Measurements from ENCODE around the gene EIF2D.

Gene EIF2D

DNA sequence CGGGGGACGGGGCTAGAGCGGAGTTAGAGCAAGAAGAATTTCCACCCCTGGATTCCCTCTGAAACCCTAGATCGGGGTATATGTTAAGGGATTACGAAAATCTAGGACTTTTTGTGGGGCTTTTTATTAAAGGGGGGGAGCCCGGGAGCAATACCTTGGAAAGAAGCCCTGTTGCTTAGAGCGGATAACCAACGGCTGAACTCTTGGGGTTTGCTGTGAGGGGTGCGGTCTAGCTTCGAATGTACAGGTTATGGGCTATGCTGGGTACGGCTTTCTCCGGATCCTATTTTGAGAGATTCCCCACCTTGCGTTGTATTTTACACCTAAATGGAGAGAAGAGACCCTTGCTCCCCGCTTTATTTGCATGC lies 23.7 kb upstream of the EIF2D start:
- Histone ChIP-seq H4K20me1 (ENCODE audit: insufficient read depth, low read length) (no peaks in the 10 kb centered on the region), H2AFZ (ENCODE audit: low read depth, low read length) (peak overlapping the region; percentile 94), H3K36me3 (ENCODE audit: insufficient read depth, low read length) (no peaks in the 10 kb centered on the region), H3K4me2 (ENCODE audit: insufficient read depth, low read length) (peak overlapping the region; percentile 98), H3K4me1 (ENCODE audit: insufficient read depth, low read length) (peaks cover 37% of the 10 kb centered on the region), H3K27me3 (ENCODE audit: insufficient read depth, low read length, poor library complexity) (no peaks in the 10 kb centered on the region), H3K9ac (ENCODE audit: low read depth, low read length) (peak overlapping the region; percentile 58), H3K4me3 (ENCODE audit: low read depth in 1 of 2, low read length in 2 of 2) (peak overlapping the region; percentile 91 to 98; a peak in 3 of 4 replicates), H3K9me3 (ENCODE audit: insufficient read depth, low read length, severe bottlenecking) (no peaks in the 10 kb centered on the region), H3K79me2 (ENCODE audit: insufficient read depth, low read length) (no peaks in the 10 kb centered on the region), H3K27ac (ENCODE audit: low read length) (0 out of 2 replicates have a peak overlapping the region, but pooled peaks have one; percentile 63)
- DNase-seq (no peak), ATAC-seq (ENCODE audit: insufficient read depth, low read depth) (no peak)
- no peak for TF ChIP-seq EZH2 (IDR thresholded peaks at IDR 0.05; ENCODE audit: borderline replicate concordance, low read depth, low read length, severe bottlenecking)
- TF ChIP-seq, protein P1, sequence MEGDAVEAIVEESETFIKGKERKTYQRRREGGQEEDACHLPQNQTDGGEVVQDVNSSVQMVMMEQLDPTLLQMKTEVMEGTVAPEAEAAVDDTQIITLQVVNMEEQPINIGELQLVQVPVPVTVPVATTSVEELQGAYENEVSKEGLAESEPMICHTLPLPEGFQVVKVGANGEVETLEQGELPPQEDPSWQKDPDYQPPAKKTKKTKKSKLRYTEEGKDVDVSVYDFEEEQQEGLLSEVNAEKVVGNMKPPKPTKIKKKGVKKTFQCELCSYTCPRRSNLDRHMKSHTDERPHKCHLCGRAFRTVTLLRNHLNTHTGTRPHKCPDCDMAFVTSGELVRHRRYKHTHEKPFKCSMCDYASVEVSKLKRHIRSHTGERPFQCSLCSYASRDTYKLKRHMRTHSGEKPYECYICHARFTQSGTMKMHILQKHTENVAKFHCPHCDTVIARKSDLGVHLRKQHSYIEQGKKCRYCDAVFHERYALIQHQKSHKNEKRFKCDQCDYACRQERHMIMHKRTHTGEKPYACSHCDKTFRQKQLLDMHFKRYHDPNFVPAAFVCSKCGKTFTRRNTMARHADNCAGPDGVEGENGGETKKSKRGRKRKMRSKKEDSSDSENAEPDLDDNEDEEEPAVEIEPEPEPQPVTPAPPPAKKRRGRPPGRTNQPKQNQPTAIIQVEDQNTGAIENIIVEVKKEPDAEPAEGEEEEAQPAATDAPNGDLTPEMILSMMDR (IDR thresholded peaks at IDR 0.05; ENCODE audit: borderline replicate concordance, extremely low read depth, low read length, poor library complexity, severe bottlenecking) = no peak

DNA sequence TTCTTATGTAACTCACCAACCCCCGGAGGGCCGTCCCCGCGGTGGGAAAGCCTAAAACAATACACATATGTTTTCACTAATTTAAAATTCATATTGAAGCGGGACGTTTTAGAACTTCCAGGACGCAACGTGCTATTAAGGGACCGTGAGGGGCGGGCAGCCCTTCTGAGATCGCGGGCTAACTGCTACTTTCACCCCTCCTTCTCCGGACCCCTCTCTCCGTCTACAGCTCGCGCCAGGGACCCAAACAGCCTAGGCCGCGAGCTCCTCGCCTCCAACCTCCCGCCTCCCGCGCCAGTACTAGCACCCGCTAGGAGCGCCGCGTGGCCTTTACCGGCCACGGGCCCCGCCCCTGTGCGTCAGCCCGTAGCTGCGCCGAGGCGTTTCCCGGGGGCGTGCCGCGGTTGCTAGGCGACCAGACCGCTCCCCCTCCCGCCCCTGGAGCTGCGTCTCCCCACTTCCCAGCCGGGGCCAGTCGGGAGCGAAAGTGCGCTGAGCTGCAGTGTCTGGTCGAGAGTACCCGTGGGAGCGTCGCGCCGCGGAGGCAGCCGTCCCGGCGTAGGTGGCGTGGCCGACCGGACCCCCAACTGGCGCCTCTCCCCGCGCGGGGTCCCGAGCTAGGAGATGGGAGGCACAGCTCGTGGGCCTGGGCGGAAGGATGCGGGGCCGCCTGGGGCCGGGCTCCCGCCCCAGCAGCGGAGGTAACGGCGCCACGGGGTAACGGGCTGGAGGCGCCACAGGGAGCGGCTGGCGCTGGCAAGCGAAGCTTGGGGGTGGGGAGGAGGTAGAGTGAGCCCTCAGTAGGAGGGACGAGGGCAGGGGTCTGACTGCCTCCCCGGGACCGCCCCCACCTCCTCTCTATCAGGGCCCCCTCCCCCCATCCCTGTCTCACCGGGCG lies 23.1 kb upstream of the EIF2D start, which contains the start of gene DYRK3:
Gene DYRK3 (plus strand): TSS at position 457 of the 898 bp plus-strand sequence. CDS start 168 bp downstream, at position 625.
- Histone ChIP-seq H3K36me3 (ENCODE audit: insufficient read depth, low read length) (no peaks in the 10 kb centered on the region), H3K4me1 (ENCODE audit: insufficient read depth, low read length) (peaks cover 37% of the 10 kb centered on the region), H3K79me2 (ENCODE audit: insufficient read depth, low read length) (no peaks in the 10 kb centered on the region), H3K27ac (ENCODE audit: low read length) (peak within 1 kb of the TSS; percentile 72), H4K20me1 (ENCODE audit: insufficient read depth, low read length) (no peaks in the 10 kb centered on the region), H3K4me3 (ENCODE audit: low read depth in 1 of 2, low read length in 2 of 2) (peak within 1 kb of the TSS; percentile 91 to 98; a peak in 3 of 4 replicates), H3K27me3 (ENCODE audit: insufficient read depth, low read length, poor library complexity) (no peaks in the 10 kb centered on the region), H3K9ac (ENCODE audit: low read depth, low read length) (peak within 1 kb of the TSS; percentile 58), H2AFZ (ENCODE audit: low read depth, low read length) (peak within 1 kb of the TSS; percentile 94), H3K9me3 (ENCODE audit: insufficient read depth, low read length, severe bottlenecking) (no peaks in the 10 kb centered on the region), H3K4me2 (ENCODE audit: insufficient read depth, low read length) (peak within 1 kb of the TSS; percentile 98)
- TF ChIP-seq, protein P1 (IDR thresholded peaks at IDR 0.05; ENCODE audit: borderline replicate concordance, extremely low read depth, low read length, poor library complexity, severe bottlenecking) = peak; percentile 14
- no peak for TF ChIP-seq EZH2 (IDR thresholded peaks at IDR 0.05; ENCODE audit: borderline replicate concordance, low read depth, low read length, severe bottlenecking)
- peak; percentile 94 for DNase-seq
- ATAC-seq (ENCODE audit: insufficient read depth, low read depth) = peak; percentile 91

DNA sequence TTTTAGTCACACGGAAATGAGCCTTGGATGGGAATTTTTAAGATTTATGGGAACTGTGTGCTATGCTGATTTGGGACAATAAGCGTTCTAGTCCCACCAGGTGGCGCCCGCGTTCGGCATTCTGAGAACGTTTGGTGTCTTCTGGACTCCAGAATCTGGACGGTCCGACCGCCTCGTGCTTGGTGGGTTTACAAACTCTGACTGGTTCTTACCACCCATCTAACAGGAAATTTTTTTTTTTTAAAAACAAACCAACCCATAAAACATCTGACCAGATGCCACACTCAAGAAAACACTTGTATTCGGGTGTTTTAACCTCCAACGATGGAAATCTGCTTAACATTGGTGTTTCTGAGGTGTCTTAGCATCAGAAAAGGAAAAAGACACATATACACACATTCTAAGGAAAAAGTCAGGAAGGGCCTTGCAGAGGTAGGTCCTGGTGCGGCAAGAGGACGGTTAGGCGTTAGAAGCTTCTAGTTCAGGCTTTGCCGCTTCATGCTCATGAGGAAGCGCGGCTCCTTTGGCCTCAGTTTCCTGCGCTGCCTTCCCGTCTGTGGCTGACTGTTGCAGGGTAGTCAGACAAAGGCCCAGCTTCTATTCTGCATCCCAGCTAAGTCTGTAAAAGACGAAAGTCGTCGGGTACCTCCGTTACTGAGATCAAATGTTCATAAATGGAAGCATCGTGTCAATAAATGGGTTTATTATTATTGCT lies 22.3 kb upstream of the EIF2D start:
- DNase-seq (peak; percentile 77), ATAC-seq (ENCODE audit: insufficient read depth, low read depth) (no peak)
- H3K27ac ChIP-seq (ENCODE audit: low read length) = peak overlapping the region; percentile 72
- no peak for TF ChIP-seq EZH2 (IDR thresholded peaks at IDR 0.05; ENCODE audit: borderline replicate concordance, low read depth, low read length, severe bottlenecking)
- TF ChIP-seq, protein P1 (IDR thresholded peaks at IDR 0.05; ENCODE audit: borderline replicate concordance, extremely low read depth, low read length, poor library complexity, severe bottlenecking) = peak; percentile 90
- peak overlapping the region; percentile 58 for H3K9ac ChIP-seq (ENCODE audit: low read depth, low read length)
- H3K4me1 ChIP-seq (ENCODE audit: insufficient read depth, low read length) = peaks cover 37% of the 10 kb centered on the region
- no peaks in the 10 kb centered on the region for H3K36me3 ChIP-seq (ENCODE audit: insufficient read depth, low read length)
- H3K4me2 ChIP-seq (ENCODE audit: insufficient read depth, low read length) = peak overlapping the region; percentile 98
- H3K27me3 ChIP-seq (ENCODE audit: insufficient read depth, low read length, poor library complexity) = no peaks in the 10 kb centered on the region
- no peaks in the 10 kb centered on the region for H4K20me1 ChIP-seq (ENCODE audit: insufficient read depth, low read length)
- peak overlapping the region; percentile 94 for H2AFZ ChIP-seq (ENCODE audit: low read depth, low read length)
- H3K79me2 ChIP-seq (ENCODE audit: insufficient read depth, low read length) = no peaks in the 10 kb centered on the region
- H3K4me3 ChIP-seq (ENCODE audit: low read depth in 1 of 2, low read length in 2 of 2) = peak overlapping the region; percentile 91 to 98; a peak in 3 of 4 replicates
- H3K9me3 ChIP-seq (ENCODE audit: insufficient read depth, low read length, severe bottlenecking) = no peaks in the 10 kb centered on the region

All from DND-41 (cell line).